Kidney capillary endothelial cell (primary cell): ENCODE measurements around the gene RNF113B.

Source experiments
- DNase-seq: peaks from one replicate; pipeline ENCODE4 v3.0.0-alpha.2; 2018; ENCODE audit warnings: low spot score

The RNF113B gene

DNA sequence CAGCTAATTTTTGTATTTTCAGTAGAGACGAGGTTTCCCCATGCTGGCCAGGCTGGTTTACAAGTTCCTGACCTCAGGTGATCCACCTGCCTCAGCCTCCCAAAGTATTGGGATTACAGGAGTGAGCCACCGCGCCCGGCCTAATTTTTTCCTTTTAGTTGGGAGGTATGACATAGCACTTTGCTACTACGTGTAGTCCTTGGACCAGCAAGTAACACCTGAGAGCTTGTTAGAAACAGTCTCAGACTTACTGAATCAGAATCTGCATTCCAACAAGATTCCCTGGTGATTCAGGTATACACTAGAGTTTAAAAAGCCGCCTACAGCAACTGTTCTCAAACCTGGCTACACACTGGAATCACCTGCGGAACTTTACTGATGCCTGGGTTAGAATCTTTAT lies 36.0 kb downstream of the RNF113B start:
- DNase-seq, result no peak

DNA sequence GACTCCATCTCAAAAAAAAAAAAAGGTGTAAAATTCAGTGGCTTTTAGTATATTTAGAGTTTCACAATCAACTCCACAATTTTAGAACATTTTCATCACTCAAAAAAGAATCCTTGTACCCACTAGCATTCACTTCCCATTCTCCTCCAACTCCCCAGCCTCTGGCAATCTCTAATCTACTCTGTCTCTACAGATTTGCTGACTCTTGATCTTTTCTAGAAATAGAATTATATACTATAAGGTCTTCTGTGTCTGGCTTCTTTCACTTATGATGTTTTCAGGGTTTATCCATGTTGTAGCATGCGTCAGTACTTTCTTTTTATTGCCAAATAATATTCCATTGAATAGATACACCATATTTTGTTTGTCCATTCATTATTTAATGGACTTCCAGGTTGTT lies 42.2 kb downstream of the RNF113B start:
- DNase-seq, result no peak

DNA sequence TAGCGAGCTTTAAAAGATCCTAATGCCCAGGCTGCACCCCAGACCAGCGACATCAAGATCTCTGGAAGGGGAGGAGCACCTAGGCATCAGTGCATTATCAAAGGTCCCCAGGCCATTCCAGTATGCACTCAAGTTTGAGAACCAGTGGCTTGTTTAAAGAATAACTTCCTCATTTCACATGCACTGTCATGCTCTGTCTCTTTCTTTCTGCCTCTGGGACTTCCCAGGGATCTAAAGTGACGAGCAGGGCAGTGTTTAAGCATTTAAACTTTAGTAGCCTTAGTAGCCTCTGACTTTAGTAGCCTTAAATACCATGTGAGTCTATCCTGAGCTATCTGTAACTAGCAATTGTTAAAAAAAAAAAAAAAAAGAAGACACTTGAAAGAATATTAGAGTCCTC lies 43.1 kb downstream of the RNF113B start:
- DNase-seq, result no peak

DNA sequence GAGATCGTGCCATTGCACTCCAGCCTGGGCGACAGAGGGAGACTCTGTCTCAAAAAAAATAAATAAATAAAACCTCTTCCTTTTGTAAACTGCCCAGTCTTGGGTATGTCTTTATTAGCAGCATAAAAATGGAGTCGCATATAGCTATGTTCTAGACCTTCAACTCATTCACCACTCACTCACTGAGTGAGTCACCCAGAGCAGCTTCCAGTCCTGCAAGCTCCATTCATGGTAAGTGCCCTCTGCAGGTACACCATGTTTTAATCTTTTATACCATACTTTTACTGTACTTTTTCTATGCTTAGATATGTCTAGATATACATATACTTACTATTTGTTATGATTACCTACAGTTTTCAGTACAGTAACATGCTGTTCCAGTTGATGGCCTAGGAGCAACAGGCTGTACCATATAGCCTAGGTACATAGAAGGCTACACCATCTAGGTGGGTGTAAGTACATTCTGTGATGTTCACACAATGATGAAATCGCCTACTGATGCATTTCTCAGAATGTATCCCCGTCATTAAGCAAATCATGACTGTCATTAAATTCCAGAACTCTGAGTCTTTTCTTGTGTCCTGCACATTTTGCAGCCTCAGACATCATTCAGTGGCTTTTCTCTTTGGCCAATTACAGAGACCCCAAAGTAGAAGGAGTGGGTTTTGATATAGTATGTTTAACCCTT lies 47.9 kb downstream of the RNF113B start:
- DNase-seq, result no peak
